ENCODE results near the gene RALB. TPM values are rescaled to one million over a fixed set of nuclear protein-coding genes. Genes with fewer than 3 reads are reported as not detected.

Gene RALB
- polyA plus RNA-seq, 1 experiment = 69.6 TPM

DNA sequence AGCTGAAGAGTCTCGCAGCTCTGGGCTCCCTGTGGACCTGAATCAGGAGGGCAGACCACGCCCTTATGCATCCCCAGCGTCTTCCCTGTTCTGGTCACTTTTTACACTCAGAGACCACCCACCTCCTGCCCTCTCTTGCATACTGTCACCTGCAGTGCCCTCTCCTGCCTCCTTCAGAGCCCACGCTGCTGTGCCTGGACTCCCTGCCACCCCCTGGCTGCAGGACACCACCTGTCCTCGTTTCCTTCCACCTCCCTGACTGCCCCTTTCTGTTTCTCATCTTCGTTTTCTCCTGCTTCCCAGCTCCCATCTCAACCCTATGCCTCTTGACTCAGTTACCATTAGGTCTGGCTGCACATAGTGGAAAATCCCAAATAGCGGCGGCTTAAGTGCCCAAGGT, 84.1 kb downstream of the RALB start:
- DNase-seq (ENCODE audit: low read depth, low spot score) = no peak

GRCh38 chr2:120338015-120338414, 85.4 kb downstream of the RALB start:
- Histone ChIP-seq H3K4me3 (ENCODE audit: low read depth, low read length) (no peak overlapping the region), H3K9me3 (ENCODE audit: control insufficient read depth, insufficient read depth, low read length) (no peaks in the 10 kb centered on the region), H3K27me3 (ENCODE audit: control insufficient read depth, insufficient read depth, low read length) (peaks cover 47% of the 10 kb centered on the region), H3K27ac (ENCODE audit: low read depth, low read length) (no peak overlapping the region)
- ChIA-PET POLR2A (no interaction called here), CTCF (interaction anchor here (1.9 kb wide), 1 partner anchor 343 kb away, joined by 11 read pairs; no protein-coding TSS in a partner anchor)
- DNase-seq (ENCODE audit: low read depth, low spot score) = no peak
- no peak for TF ChIP-seq CTCF (IDR thresholded peaks at IDR 0.05; ENCODE audit: low read depth, low read length)

More for the DNA sequence above, 84.1 kb downstream of the RALB start:
- POLR2A ChIA-PET = no interaction called here
- CTCF ChIA-PET = interaction anchor here (1.2 to 1.9 kb wide), 3 partner anchors 11 to 344 kb away, joined by 4 to 11 read pairs (median 9); no protein-coding TSS in a partner anchor
- H3K9me3 ChIP-seq (ENCODE audit: control insufficient read depth, insufficient read depth, low read length) = no peaks in the 10 kb centered on the region
- no peak overlapping the region for H3K4me3 ChIP-seq (ENCODE audit: low read depth, low read length)
- no peak for TF ChIP-seq CTCF (IDR thresholded peaks at IDR 0.05; ENCODE audit: low read depth, low read length)
- H3K27me3 ChIP-seq (ENCODE audit: control insufficient read depth, insufficient read depth, low read length) = peaks cover 40% of the 10 kb centered on the region
- H3K27ac ChIP-seq (ENCODE audit: low read depth, low read length) = no peak overlapping the region

DNA sequence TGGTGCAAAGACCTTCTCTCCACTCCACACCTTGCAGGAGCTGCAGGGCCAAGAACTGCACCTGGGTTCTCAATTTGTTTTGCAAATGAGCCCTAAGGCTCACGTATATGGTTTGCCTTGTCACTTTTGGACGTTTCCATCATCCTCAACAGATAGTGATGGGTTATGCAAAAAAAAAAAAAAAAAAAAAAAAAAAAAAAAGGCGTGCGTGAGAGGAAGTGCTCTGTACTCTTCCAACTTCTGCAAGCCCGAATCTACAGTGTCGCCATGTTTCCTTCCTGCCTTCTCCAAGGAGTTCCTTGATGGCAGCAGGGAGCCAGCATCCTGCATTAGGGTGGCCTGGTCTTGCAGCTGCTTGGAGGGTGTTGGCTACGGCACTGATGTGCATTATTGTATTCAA, 89.3 kb downstream of the RALB start:
- no peaks in the 10 kb centered on the region; the same call in 1 of the 2 replicates for H3K9me3 ChIP-seq (ENCODE audit: control insufficient read depth, insufficient read depth, low read length)
- DNase-seq (ENCODE audit: low read depth, low spot score) = no peak
- ChIA-PET CTCF (interaction anchor here (0.6 to 2.9 kb wide), 4 partner anchors 28 to 1276 kb away, joined by 3 to 62 read pairs (median 7); no protein-coding TSS in a partner anchor), POLR2A (no interaction called here)
- no peak for TF ChIP-seq CTCF (IDR thresholded peaks at IDR 0.05; ENCODE audit: low read depth, low read length)
- peaks cover 62% of the 10 kb centered on the region for H3K27me3 ChIP-seq (ENCODE audit: control insufficient read depth, insufficient read depth, low read length)
- H3K4me3 ChIP-seq (ENCODE audit: low read depth, low read length) = no peak overlapping the region
- no peak overlapping the region for H3K27ac ChIP-seq (ENCODE audit: low read depth, low read length)

- H3K4me3 ChIP-seq (ENCODE audit: low read depth, low read length) = no peak overlapping the region
- H3K9me3 ChIP-seq (ENCODE audit: control insufficient read depth, insufficient read depth, low read length) = no peaks in the 10 kb centered on the region; the same call in 1 of the 2 replicates
- CTCF ChIA-PET = interaction anchor here (0.6 to 2.9 kb wide), 11 partner anchors 24 to 1276 kb away, joined by 3 to 62 read pairs (median 7); no protein-coding TSS in a partner anchor
- DNase-seq (ENCODE audit: low read depth, low spot score) = no peak
- POLR2A ChIA-PET = no interaction called here
- no peak overlapping the region for H3K27ac ChIP-seq (ENCODE audit: low read depth, low read length)
- H3K27me3 ChIP-seq (ENCODE audit: control insufficient read depth, insufficient read depth, low read length) = peaks cover 63% of the 10 kb centered on the region
- no peak for TF ChIP-seq CTCF (IDR thresholded peaks at IDR 0.05; ENCODE audit: low read depth, low read length)
Observed at GRCh38 chr2:120342446-120342845, 89.8 kb downstream of the RALB start.

DNA sequence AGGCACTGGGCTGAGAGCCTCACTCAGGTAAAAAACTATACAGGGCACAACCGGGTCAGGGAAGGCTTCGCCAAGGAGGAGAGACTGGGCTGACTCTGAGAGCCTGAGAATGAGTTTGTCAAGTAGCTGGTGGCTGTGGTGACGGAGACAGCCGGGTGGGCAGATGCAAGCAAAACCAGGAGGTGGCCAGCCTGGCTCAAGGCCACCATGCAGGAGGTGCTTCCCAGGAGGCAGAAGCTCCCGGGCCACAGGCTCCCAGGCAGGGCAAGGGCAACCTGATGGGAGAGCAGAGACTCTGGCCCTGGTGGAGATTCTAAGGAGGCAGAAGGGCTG, 90.4 kb downstream of the RALB start:
- DNase-seq (ENCODE audit: low read depth, low spot score) = no peak
- Histone ChIP-seq H3K27me3 (ENCODE audit: control insufficient read depth, insufficient read depth, low read length) (peaks cover 68% of the 10 kb centered on the region), H3K27ac (ENCODE audit: low read depth, low read length) (no peak overlapping the region), H3K4me3 (ENCODE audit: low read depth, low read length) (no peak overlapping the region), H3K9me3 (ENCODE audit: control insufficient read depth, insufficient read depth, low read length) (no peaks in the 10 kb centered on the region; the same call in 1 of the 2 replicates)
- ChIA-PET POLR2A (no interaction called here), CTCF (interaction anchor here (0.6 to 2.9 kb wide), 18 partner anchors 25 to 736 kb away, joined by 3 to 62 read pairs (median 5); no protein-coding TSS in a partner anchor)
- TF ChIP-seq CTCF (IDR thresholded peaks at IDR 0.05; ENCODE audit: low read depth, low read length) = no peak

All from AG04450 (cell line).